NCI-H2171 treated with DMSO at 0.1 percent for 48 hours (cell line): ENCODE measurements around the gene EIF3D.
A peak's percentile ranks its signal among the peaks of the same experiment; 100 is the strongest.

Experiments
- DNase-seq: peaks from one replicate; lab custom pipeline; 2025; lab: John Stamatoyannopoulos, UW

Gene EIF3D

GRCh38 chr22:36507518-36508010, 21.4 kb downstream of the EIF3D start:
- no peak for DNase-seq

GRCh38 chr22:36506637-36507517, 22.1 kb downstream of the EIF3D start, which contains the start of gene FOXRED2:
TSS of gene FOXRED2 (minus strand) at chr22:36507040. CDS start at chr22:36506422, 618 bp downstream.
- peak; percentile 87 for DNase-seq

GRCh38 chr22:36505998-36506635, 22.8 kb downstream of the EIF3D start:
- no peak for DNase-seq

GRCh38 chr22:36497910-36498665, 30.9 kb downstream of the EIF3D start:
- DNase-seq = no peak

- no peak for DNase-seq
Observed at GRCh38 chr22:36493690-36494110, 35.3 kb downstream of the EIF3D start.

GRCh38 chr22:36492109-36492508, 36.9 kb downstream of the EIF3D start:
- peak; percentile 16 for DNase-seq

GRCh38 chr22:36491155-36491554, 37.8 kb downstream of the EIF3D start:
- no peak for DNase-seq

GRCh38 chr22:36486619-36487384, 42.2 kb downstream of the EIF3D start:
- DNase-seq = peak; percentile 25

- peak; percentile 98 for DNase-seq
Observed at GRCh38 chr22:36481393-36482168, 47.4 kb downstream of the EIF3D start, which contains the start of gene TXN2. TSS of gene TXN2 (minus strand) at chr22:36481640. CDS start at chr22:36480837, 803 bp downstream.

GRCh38 chr22:36480941-36481392, 48.0 kb downstream of the EIF3D start:
- no peak for DNase-seq

GRCh38 chr22:36478966-36479365, 50.0 kb downstream of the EIF3D start:
- DNase-seq = no peak

GRCh38 chr22:36475341-36475740, 53.6 kb downstream of the EIF3D start:
- no peak for DNase-seq

GRCh38 chr22:36472689-36473088, 56.3 kb downstream of the EIF3D start:
- DNase-seq = no peak

- no peak for DNase-seq
Observed at GRCh38 chr22:36471341-36471821, 57.6 kb downstream of the EIF3D start.

- no peak for DNase-seq
Observed at GRCh38 chr22:36470994-36471331, 58.0 kb downstream of the EIF3D start.

GRCh38 chr22:36470162-36470993, 58.6 kb downstream of the EIF3D start:
- peak; percentile 88 for DNase-seq

GRCh38 chr22:36469094-36469710, 59.8 kb downstream of the EIF3D start:
- peak; percentile 39 for DNase-seq

- no peak for DNase-seq
Observed at GRCh38 chr22:36467946-36468345, 61.0 kb downstream of the EIF3D start.
